Loucy (cell line): ENCODE measurements around the gene SPECC1.

Source experiments
- H2AFZ ChIP-seq: fragments of 200-600 bp; sonication (generic); 2 replicates; pipeline ENCODE4 v1.6.0; 2016; ENCODE audit warnings: antibody characterized with exemption, mild to moderate bottlenecking, low read length, moderate library complexity
- H3F3A ChIP-seq: fragments of 200-600 bp; 2 replicates; pipeline ENCODE4 v1.6.0; 2016; ENCODE audit warnings: antibody characterized with exemption, low read depth, mild to moderate bottlenecking
- H3K27me3 ChIP-seq: fragments of 200-600 bp; sonication (generic); 2 replicates; pipeline ENCODE4 v1.6.1; 2014; ENCODE audit warnings: low read length, mild to moderate bottlenecking; ENCODE audit not compliant: insufficient read depth, poor library complexity, severe bottlenecking
- H3K36me3 ChIP-seq: fragments of 200-600 bp; sonication (generic); 2 replicates; pipeline ENCODE4 v1.6.1; 2016; ENCODE audit warnings: low read length; ENCODE audit not compliant: insufficient read depth
- H3K4me1 ChIP-seq: fragments of 200-600 bp; sonication (generic); 2 replicates; pipeline ENCODE4 v1.5.1; 2014; ENCODE audit warnings: low read length, mild to moderate bottlenecking; ENCODE audit not compliant: insufficient read depth, poor library complexity, severe bottlenecking
- H3K4me2 ChIP-seq: fragments of 200-600 bp; sonication (generic); 2 replicates; pipeline ENCODE4 v1.6.0; 2014; ENCODE audit warnings: antibody characterized with exemption, low read length, low read depth, mild to moderate bottlenecking; ENCODE audit not compliant: poor library complexity, severe bottlenecking
- H3K4me3 ChIP-seq: fragments of 200-600 bp; sonication (generic); 2 replicates; pipeline ENCODE4 v1.5.1; 2014; ENCODE audit warnings: low read length, mild to moderate bottlenecking, mixed read lengths; ENCODE audit not compliant: poor library complexity, severe bottlenecking
- H3K79me2 ChIP-seq: fragments of 200-600 bp; sonication (generic); 2 replicates; pipeline ENCODE4 v1.6.1; 2014; ENCODE audit warnings: low read length; ENCODE audit not compliant: insufficient read depth
- H3K9ac ChIP-seq: fragments of 200-600 bp; sonication (generic); 2 replicates; pipeline ENCODE4 v1.6.0; 2014; ENCODE audit warnings: mild to moderate bottlenecking, low read depth, low read length, moderate library complexity; ENCODE audit not compliant: poor library complexity, severe bottlenecking
- H3K9me2 ChIP-seq: fragments of 200-600 bp; sonication (generic); replicated peaks from 2 replicates; pipeline ENCODE4 v1.6.1; 2016; ENCODE audit warnings: low read depth, low read length, mixed read lengths
- H3K9me3 ChIP-seq: fragments of 200-600 bp; sonication (generic); 2 replicates; pipeline ENCODE4 v1.6.1; 2014; ENCODE audit warnings: mild to moderate bottlenecking, antibody characterized with exemption, low read length, low read depth; ENCODE audit not compliant: insufficient read depth
- H4K20me1 ChIP-seq: fragments of 200-600 bp; sonication (generic); 2 replicates; pipeline ENCODE4 v1.6.0; 2014; ENCODE audit warnings: antibody characterized with exemption, low read length, mild to moderate bottlenecking; ENCODE audit not compliant: insufficient read depth, poor library complexity, severe bottlenecking
- EZH2phosphoT487 ChIP-seq: fragments of 200-600 bp; IDR thresholded peaks from 2 replicates; pipeline ENCODE4 v1.6.1; 2018; ENCODE audit warnings: antibody characterized with exemption, mild to moderate bottlenecking, moderate library complexity, borderline replicate concordance
- TF ChIP-seq, protein P1 (sequence below): fragments of 200-600 bp; sonication (generic); conservative IDR thresholded peaks from 2 replicates; pipeline ENCODE4 v1.5.1; 2014; ENCODE audit warnings: mild to moderate bottlenecking, antibody characterized with exemption, low read length

SPECC1 gene

DNA sequence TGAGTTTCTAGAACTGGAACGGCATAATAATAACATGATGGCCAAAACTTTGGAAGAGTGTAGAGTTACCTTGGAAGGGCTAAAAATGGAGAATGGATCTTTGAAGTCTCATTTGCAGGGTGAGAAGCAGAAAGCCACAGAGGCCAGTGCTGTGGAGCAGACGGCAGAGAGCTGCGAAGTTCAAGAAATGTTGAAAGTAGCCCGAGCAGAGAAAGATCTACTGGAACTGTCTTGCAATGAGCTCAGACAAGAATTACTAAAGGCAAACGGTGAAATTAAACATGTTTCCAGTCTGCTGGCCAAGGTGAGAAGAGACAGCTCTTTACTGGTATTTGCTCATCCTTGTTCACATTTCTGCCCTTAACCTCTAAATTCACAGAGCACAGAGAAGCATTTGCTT is 196.4 kb downstream of the SPECC1 start:
- Histone ChIP-seq H3K4me1 (peaks cover 34% of the 10 kb centered on the region), H3K9ac (no peak overlapping the region), H3K4me2 (no peak overlapping the region), H3K9me2 (no peaks in the 10 kb centered on the region), H3K36me3 (0 out of 2 replicates have a peak, but pooled peaks cover 5% of the 10 kb centered on the region), H2AFZ (no peak overlapping the region), H3K4me3 (no peak overlapping the region), H3K27me3 (no peaks in the 10 kb centered on the region), H4K20me1 (no peaks in the 10 kb centered on the region), H3K9me3 (no peaks in the 10 kb centered on the region), H3F3A (no peaks in the 10 kb centered on the region), H3K79me2 (no peaks in the 10 kb centered on the region)
- TF ChIP-seq EZH2phosphoT487 = no peak
- TF ChIP-seq, protein P1, sequence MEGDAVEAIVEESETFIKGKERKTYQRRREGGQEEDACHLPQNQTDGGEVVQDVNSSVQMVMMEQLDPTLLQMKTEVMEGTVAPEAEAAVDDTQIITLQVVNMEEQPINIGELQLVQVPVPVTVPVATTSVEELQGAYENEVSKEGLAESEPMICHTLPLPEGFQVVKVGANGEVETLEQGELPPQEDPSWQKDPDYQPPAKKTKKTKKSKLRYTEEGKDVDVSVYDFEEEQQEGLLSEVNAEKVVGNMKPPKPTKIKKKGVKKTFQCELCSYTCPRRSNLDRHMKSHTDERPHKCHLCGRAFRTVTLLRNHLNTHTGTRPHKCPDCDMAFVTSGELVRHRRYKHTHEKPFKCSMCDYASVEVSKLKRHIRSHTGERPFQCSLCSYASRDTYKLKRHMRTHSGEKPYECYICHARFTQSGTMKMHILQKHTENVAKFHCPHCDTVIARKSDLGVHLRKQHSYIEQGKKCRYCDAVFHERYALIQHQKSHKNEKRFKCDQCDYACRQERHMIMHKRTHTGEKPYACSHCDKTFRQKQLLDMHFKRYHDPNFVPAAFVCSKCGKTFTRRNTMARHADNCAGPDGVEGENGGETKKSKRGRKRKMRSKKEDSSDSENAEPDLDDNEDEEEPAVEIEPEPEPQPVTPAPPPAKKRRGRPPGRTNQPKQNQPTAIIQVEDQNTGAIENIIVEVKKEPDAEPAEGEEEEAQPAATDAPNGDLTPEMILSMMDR = no peak

DNA sequence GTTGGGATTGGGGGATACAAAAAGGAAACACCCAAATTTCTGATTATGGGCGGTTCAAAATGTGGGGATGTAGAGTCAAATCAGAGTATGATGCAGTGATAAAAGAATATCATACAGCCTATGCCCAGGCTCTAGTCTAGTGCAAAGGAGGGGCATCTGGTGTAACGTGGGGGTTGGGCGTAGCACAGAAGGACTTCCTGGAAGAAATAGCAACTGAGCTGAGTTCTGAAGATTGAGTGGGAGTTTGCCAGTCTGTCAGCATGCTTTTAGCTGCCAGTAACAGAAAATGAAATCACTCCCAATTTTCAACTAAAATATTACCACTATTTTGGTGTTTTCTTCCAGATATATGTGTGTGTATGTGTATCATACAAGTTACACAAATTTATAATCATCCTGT is 196.9 kb downstream of the SPECC1 start:
- H3K9me2 ChIP-seq = no peaks in the 10 kb centered on the region
- H3K9ac ChIP-seq = no peak overlapping the region
- no peaks in the 10 kb centered on the region for H3K9me3 ChIP-seq
- no peaks in the 10 kb centered on the region for H3K27me3 ChIP-seq
- no peak overlapping the region for H3K4me2 ChIP-seq
- H3K36me3 ChIP-seq = 0 out of 2 replicates have a peak, but pooled peaks cover 5% of the 10 kb centered on the region
- H3K4me3 ChIP-seq = no peak overlapping the region
- no peaks in the 10 kb centered on the region for H4K20me1 ChIP-seq
- H3F3A ChIP-seq = no peaks in the 10 kb centered on the region
- peaks cover 34% of the 10 kb centered on the region for H3K4me1 ChIP-seq
- TF ChIP-seq, protein P1 = no peak
- no peak for TF ChIP-seq EZH2phosphoT487
- no peak overlapping the region for H2AFZ ChIP-seq
- no peaks in the 10 kb centered on the region for H3K79me2 ChIP-seq

DNA sequence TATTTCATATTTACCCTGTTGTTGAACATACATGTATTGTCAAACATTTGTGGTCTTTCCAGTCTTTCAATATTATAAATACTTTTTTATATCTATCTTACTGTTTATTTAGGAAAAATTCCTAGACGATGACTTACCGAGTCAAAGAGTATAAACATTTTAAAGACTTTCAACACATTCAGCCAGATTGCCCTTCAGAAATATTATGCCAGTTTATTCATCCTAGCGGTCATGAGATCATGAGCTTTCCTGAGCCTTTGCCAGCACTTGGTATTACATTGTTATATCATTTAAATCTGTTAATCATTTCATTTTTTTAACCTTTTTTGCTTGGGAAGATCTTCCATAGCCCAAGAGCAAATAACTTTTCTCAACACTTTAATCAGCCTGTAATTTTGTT is 197.4 kb downstream of the SPECC1 start:
- H3K9me3 ChIP-seq = no peaks in the 10 kb centered on the region
- no peaks in the 10 kb centered on the region for H3K9me2 ChIP-seq
- H2AFZ ChIP-seq = no peak overlapping the region
- H3F3A ChIP-seq = no peaks in the 10 kb centered on the region
- peaks cover 5% of the 10 kb centered on the region; the same call in 1 of the 2 replicates for H3K36me3 ChIP-seq
- H3K27me3 ChIP-seq = no peaks in the 10 kb centered on the region
- H3K4me2 ChIP-seq = no peak overlapping the region
- TF ChIP-seq, protein P1 = no peak
- TF ChIP-seq EZH2phosphoT487 = no peak
- no peaks in the 10 kb centered on the region for H4K20me1 ChIP-seq
- H3K4me3 ChIP-seq = no peak overlapping the region
- H3K4me1 ChIP-seq = peaks cover 32% of the 10 kb centered on the region
- no peak overlapping the region for H3K9ac ChIP-seq
- H3K79me2 ChIP-seq = no peaks in the 10 kb centered on the region
